ENCODE measurements around the gene LSMEM2. TPM values are rescaled to one million over a fixed set of nuclear protein-coding genes. Genes with fewer than 3 reads are reported as not detected.
"Not testable (repeated sequence)": the region's sequence is repeated elsewhere in the genome, so short reads cannot be mapped to it uniquely, and the experiment has no call there.

The LSMEM2 gene
- total RNA-seq, 2 experiments from 2014 or later = 0.22 TPM; not detected in 1

DNA sequence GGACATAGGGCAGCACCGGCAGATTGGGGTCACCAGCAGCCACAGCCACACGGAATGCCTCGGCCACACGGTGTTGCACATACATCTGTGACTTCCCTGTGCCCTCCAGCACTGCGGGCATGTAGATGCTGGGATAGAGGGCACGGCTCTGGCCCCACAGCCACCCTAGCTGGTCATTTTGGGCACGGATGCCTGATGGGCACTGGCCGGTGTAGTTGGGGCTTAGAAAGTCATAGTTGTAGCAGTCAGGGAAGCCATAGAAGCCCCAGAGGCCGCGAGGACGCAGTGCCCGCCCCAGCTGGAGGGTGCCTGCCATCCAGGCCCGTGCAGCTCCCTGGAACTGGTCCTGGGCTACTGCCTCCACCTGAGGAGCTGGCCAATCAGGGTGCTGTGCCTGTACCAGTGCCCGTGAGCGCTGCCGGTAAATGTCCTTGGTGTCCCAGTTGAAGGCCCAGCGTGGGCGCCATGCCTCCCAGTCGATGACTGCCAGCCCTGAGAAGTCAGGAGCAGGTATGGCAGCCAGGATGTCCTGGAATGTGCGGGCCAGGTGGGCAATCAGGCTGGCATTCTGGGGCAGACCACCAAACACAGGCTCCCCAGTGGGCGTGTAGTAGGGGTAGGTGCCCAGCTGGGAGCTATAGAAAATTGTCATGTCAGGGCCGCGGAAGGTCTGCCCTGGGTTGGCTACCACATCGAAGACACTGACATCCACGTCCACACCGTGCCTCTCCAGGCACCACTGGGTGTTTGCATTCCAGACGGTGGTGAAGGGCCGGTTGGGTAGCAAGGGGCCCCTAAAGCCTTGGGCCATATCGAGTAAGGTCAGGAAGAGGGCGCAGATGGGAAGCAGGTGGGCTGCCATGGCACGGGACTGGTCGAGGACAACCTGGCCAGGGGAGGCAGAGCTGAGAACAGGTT, 23.5 kb downstream of the LSMEM2 start:
- Histone ChIP-seq H3K9me3 (ENCODE audit: control insufficient read depth in 1 of 2, insufficient read depth in 1 of 2, low read length in 2 of 2) (no peaks in the 10 kb centered on the region), H3K4me1 (ENCODE audit: insufficient read depth, low read length) (peaks cover 30% of the 10 kb centered on the region), H3K27ac (ENCODE audit: low read depth in 1 of 2, low read length in 2 of 2) (no peak overlapping the region), H3K27me3 (ENCODE audit: control insufficient read depth in 1 of 2, insufficient read depth in 2 of 2, low read length in 2 of 2) (no peaks in the 10 kb centered on the region), H3K36me3 (ENCODE audit: insufficient read depth, low read length) (no peaks in the 10 kb centered on the region), H3K4me3 (ENCODE audit: low read length) (no peak overlapping the region)
- ChIA-PET POLR2A (interaction anchor here (1.4 kb wide), 1 partner anchor 19 kb away, joined by 4 read pairs; no protein-coding TSS in a partner anchor), CTCF (no interaction called here)
- ATAC-seq (ENCODE audit: poor library complexity) (no peak), DNase-seq (peak in 1 of 14 experiments; percentile 35)
- Mint-ChIP-seq H3K36me3 (ENCODE audit: low read depth) (peaks cover 7% of the 10 kb centered on the region), H3K4me1 (ENCODE audit: low read depth) (peaks cover 30% of the 10 kb centered on the region), H3K9me3 (no peaks in the 10 kb centered on the region), H3K4me3 (peak overlapping the region; percentile 39), H3K27me3 (no peaks in the 10 kb centered on the region), H3K27ac (no peak overlapping the region)
- TF ChIP-seq, protein P1, sequence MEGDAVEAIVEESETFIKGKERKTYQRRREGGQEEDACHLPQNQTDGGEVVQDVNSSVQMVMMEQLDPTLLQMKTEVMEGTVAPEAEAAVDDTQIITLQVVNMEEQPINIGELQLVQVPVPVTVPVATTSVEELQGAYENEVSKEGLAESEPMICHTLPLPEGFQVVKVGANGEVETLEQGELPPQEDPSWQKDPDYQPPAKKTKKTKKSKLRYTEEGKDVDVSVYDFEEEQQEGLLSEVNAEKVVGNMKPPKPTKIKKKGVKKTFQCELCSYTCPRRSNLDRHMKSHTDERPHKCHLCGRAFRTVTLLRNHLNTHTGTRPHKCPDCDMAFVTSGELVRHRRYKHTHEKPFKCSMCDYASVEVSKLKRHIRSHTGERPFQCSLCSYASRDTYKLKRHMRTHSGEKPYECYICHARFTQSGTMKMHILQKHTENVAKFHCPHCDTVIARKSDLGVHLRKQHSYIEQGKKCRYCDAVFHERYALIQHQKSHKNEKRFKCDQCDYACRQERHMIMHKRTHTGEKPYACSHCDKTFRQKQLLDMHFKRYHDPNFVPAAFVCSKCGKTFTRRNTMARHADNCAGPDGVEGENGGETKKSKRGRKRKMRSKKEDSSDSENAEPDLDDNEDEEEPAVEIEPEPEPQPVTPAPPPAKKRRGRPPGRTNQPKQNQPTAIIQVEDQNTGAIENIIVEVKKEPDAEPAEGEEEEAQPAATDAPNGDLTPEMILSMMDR (IDR thresholded peaks at IDR 0.05) = no peak
- intact Hi-C loops (cut with DNase I, micrococcal nuclease) = loop anchor here in 1 of 2 experiments (1.0 kb wide), 1 partner anchor 17 kb away; no protein-coding TSS in a partner anchor

DNA sequence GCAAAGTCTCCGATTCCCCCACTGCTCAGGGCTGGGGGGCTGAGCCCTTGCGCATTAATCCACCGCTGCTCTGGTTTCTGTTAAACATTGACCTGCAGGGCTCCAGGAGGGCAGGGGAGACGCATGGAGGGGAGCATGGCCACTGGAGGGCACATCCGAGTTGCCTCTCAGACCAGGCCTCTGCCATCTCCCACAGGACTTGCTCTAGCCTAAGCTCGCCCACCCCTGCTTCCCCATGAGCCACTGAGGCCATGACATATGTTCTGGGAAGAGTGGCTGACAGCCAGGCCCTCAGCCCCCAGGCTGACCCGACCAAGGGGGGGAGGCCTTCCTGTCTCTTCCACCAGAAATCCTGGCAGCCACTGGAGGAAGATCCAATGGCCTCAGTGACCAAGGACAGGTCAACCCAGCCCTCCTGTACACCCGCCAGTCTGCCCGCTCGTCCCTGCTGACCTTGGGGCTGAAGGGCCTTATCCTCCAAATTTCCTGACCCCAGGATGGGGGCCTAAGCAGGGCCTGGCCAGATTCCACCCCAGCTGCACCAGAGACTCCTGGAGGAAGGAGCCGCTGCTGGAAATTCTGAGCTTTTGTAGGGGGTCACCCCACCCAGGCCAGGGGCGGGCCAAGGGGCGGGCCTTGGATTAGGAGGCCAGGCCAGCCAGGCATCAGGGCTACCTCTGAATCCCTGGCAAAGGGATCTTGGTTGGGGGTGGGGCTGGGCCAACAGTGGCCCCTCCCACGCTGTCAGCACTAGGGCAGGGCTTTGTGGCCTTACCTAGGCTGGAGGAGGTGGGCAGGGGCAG, 24.3 kb downstream of the LSMEM2 start, which contains the start of gene HYAL1:
TSS of gene HYAL1 (minus strand) at position 562 of the 803 bp plus-strand sequence. CDS start 618 bp downstream, outside the sequence.
- H3K9me3 ChIP-seq (ENCODE audit: control insufficient read depth in 1 of 2, insufficient read depth in 1 of 2, low read length in 2 of 2) = no peaks in the 10 kb centered on the region
- Mint-ChIP-seq H3K36me3 (ENCODE audit: low read depth) (peaks cover 7% of the 10 kb centered on the region), H3K4me1 (ENCODE audit: low read depth) (peaks cover 24% of the 10 kb centered on the region), H3K27ac (no peak within 1 kb of the TSS), H3K4me3 (no peak within 1 kb of the TSS), H3K9me3 (no peaks in the 10 kb centered on the region), H3K27me3 (no peaks in the 10 kb centered on the region)
- CTCF ChIA-PET = no interaction called here
- H3K27me3 ChIP-seq (ENCODE audit: control insufficient read depth in 1 of 2, insufficient read depth in 2 of 2, low read length in 2 of 2) = no peaks in the 10 kb centered on the region
- intact Hi-C loops (cut with DNase I, micrococcal nuclease) = no loop called here
- no peak within 1 kb of the TSS for H3K4me3 ChIP-seq (ENCODE audit: low read length)
- POLR2A ChIA-PET = interaction anchor here (1.4 kb wide), 1 partner anchor 18 kb away, joined by 4 read pairs; no protein-coding TSS in a partner anchor
- H3K36me3 ChIP-seq (ENCODE audit: insufficient read depth, low read length) = no peaks in the 10 kb centered on the region
- TF ChIP-seq, protein P1 (IDR thresholded peaks at IDR 0.05) = no peak
- ATAC-seq (ENCODE audit: poor library complexity) (no peak), DNase-seq (peak in 1 of 14 experiments; percentile 28)
- H3K4me1 ChIP-seq (ENCODE audit: insufficient read depth, low read length) = peaks cover 22% of the 10 kb centered on the region
- H3K27ac ChIP-seq (ENCODE audit: low read depth in 1 of 2, low read length in 2 of 2) = no peak within 1 kb of the TSS

DNA sequence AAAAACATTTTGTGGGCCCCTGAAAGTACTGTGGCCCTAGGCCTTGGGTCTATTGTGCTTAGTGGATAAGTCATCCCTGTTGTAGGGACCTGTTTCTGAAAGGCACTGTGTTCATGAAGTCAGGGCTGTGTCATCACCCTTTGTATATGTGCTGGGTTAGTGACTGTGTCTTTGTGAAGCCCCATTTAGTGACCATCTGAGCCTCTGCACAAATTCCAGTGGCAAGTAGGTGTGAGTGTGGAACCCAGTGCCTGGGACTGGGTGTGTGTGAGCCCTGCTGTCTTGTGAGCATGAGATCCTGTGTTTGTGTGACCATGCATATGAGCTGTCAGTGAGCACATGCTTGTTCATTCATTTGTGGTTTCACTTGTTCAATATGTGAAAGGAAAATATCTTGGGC, 25.7 kb downstream of the LSMEM2 start:
- no peaks in the 10 kb centered on the region for H3K27me3 ChIP-seq (ENCODE audit: control insufficient read depth in 1 of 2, insufficient read depth in 2 of 2, low read length in 2 of 2)
- TF ChIP-seq, protein P1 (IDR thresholded peaks at IDR 0.05) = no peak
- intact Hi-C loops (cut with DNase I, micrococcal nuclease) = no loop called here
- ChIA-PET CTCF (no interaction called here), POLR2A (interaction anchor here (0.9 kb wide), 1 partner anchor 10 kb away, joined by 3 read pairs; no protein-coding TSS in a partner anchor)
- Mint-ChIP-seq H3K9me3 (no peaks in the 10 kb centered on the region), H3K4me3 (no peak overlapping the region), H3K36me3 (ENCODE audit: low read depth) (no peaks in the 10 kb centered on the region), H3K27me3 (no peaks in the 10 kb centered on the region), H3K4me1 (ENCODE audit: low read depth) (peaks cover 10% of the 10 kb centered on the region), H3K27ac (peak overlapping the region; percentile 40)
- no peak overlapping the region for H3K4me3 ChIP-seq (ENCODE audit: low read length)
- peak in 1 of 14 experiments; percentile 16 for DNase-seq
- peaks cover 0 to 8% of the 10 kb centered on the region in 2 experiments for H3K9me3 ChIP-seq (ENCODE audit: control insufficient read depth in 1 of 2, insufficient read depth in 1 of 2, low read length in 2 of 2)
- no peak overlapping the region for H3K27ac ChIP-seq (ENCODE audit: low read depth in 1 of 2, low read length in 2 of 2)
- no peak for ATAC-seq (ENCODE audit: poor library complexity)
- H3K36me3 ChIP-seq (ENCODE audit: insufficient read depth, low read length) = no peaks in the 10 kb centered on the region
- H3K4me1 ChIP-seq (ENCODE audit: insufficient read depth, low read length) = peaks cover 11% of the 10 kb centered on the region

DNA sequence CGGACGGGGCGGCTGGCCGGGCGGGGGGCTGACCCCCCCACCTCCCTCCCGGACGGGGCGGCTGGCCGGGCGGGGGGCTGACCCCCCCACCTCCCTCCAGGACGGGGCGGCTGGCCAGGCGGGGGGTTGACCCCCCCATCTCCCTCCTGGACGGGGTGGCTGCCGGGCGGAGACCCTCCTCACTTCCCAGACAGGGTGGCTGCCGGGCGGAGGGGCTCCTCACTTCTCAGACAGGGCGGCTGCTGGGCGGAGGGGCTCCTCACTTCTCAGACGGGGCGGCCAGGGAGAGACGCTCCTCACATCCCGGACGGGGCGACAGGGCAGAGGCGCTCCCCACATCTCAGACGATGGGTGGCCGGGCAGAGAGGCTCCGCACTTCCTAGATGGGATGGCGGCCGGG, 33.2 kb downstream of the LSMEM2 start:
- CTCF ChIA-PET; H3K27ac Mint-ChIP-seq; H3K4me3 ChIP-seq (ENCODE audit: low read length); POLR2A ChIA-PET; ATAC-seq (ENCODE audit: poor library complexity); intact Hi-C loops (cut with DNase I, micrococcal nuclease); H3K4me3 Mint-ChIP-seq; H3K9me3 ChIP-seq (ENCODE audit: control insufficient read depth in 1 of 2, insufficient read depth in 1 of 2, low read length in 2 of 2); H3K27ac ChIP-seq (ENCODE audit: low read depth in 1 of 2, low read length in 2 of 2); H3K27me3 ChIP-seq (ENCODE audit: control insufficient read depth in 1 of 2, insufficient read depth in 2 of 2, low read length in 2 of 2); H3K36me3 ChIP-seq (ENCODE audit: insufficient read depth, low read length); H3K27me3 Mint-ChIP-seq; H3K9me3 Mint-ChIP-seq; DNase-seq; H3K36me3 Mint-ChIP-seq (ENCODE audit: low read depth): not testable (repeated sequence)
- H3K4me1 ChIP-seq (ENCODE audit: insufficient read depth, low read length) = peaks cover 16% of the 10 kb centered on the region
- peaks cover 15% of the 10 kb centered on the region for H3K4me1 Mint-ChIP-seq (ENCODE audit: low read depth)

All from CD4-positive, alpha-beta T cell (primary cell).